Left forelimb (tissue), 1 donor: ENCODE results near the gene CMIP.

Source experiments
- DNase-seq: peaks from one replicate; pipeline ENCODE4 v3.0.0-alpha.2; 2018; ENCODE audit warnings: low spot score

The CMIP gene

DNA sequence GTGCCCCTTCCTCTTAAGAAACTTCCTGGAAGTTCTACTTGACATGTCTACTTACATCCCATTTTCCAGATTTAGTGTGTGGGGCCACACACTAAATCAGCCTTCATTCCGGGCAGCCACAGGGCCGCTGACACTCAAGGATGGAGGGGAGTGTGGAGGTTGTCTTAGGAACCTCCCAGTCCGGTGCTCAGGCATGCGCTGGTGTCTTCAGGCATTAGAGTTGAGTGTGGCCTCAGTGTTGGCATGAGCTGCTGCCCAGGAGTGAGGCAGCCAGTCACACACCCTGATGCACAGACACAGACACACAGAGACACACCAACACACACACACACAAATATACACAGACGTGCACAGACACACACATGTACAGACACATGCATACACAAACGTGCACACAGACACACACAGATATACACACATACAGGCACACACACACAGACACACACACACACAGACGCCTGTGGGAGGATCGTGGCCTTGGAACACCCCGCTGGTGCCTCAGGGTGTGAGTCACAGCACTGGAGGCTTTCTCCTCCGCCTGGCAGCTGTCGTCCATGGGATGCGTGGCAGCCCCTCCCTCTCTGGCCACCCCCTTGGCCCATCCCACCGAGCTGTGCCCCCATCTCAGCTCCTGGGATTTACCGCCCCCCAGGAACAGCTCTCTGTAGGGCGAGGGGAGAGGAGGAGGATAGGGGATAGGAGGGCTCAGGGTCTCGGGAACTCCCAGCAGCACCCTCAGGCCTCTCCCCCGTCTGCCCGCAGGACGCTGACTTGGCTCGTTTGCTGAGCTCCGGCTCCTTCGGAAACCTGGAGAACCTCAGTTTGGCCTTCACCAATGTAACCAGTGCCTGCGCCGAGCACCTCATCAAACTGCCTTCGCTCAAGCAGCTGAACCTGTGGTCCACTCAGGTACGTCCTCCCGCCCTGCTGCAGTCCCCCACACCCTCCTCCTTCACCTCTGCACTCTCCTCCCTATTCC is 258.9 kb downstream of the CMIP start:
- DNase-seq, result no peak

GRCh38 chr16:81705261-81705660 is 260.7 kb downstream of the CMIP start:
- no peak for DNase-seq

GRCh38 chr16:81706327-81707295 is 262.0 kb downstream of the CMIP start:
- no peak for DNase-seq

DNA sequence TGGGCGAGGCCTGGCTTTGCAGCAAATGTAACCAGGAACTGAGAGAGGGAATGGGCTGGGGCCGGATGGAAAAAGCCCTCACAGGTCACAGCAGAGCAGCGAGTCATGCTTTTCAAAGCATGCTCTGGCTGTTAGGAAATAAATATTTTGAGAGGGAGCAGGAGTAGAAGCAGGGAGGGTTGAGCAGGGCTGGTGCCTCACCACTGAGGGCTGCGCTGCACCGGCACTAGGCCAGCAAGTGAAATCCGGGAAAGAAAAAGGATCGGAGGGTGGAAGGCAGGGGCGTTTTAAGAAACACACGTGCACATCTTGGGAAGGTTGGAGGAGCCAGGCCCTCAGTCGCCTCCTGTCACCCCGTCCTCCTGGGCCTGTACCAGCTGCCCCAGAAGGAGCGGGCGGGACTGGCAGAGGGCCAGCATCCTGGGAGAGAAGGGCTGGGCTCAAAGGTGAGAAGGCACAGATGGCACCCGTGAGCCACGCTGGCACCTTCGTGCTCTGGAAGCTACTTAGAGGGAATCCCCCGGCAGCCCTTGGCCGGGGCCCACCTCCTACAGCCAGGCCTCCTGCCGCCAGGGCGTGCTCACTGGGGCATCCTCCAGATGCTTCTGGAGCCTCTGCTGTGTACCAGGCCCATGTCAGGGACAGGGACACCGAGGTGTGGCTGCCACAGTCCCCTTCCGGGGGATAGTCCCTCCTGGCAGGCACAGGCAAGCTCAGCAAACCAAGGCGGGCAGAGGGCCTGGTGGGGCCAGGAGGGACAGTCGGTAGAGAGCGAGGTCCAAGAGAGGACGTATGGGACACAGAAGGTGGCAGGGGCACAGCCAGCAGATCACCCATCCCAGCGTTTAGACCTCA is 263.0 kb downstream of the CMIP start:
- DNase-seq, result no peak

DNA sequence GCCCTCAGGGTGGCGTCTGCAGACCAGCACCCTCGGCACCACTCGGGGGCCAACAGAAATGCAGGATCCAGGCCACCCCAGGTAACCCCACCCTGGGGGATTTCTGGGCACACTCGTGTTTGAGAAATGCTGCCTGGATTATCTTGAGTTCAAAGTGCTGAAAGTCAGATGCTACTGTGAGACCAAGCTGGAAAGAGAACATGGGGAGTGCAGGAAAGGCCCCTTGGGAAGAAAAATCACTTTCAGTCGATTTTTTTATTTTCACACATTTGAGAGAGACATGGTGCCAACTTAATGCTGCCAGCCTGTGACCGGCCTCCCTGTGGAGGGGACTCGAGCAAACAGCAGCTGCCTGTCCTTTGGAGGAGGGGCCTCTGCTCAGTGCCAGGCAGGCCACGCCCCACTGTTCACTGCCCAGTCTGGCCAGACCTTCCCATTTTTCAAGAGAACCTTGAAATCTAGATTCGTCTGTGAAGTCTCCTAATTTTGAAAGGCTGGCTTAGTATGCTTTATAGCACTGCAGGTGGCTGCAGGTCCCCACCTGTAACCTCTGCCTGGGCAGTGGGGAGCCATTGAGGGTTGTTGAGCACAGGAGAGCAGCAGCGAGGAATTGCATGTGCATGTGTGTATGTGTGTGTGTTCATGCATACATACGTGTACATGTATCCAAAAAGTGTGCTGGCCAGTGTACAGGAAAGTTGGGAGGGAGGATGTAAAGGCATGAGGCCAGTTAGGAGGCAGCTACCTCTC is 263.8 kb downstream of the CMIP start:
- no peak for DNase-seq

GRCh38 chr16:81709016-81709900 is 264.6 kb downstream of the CMIP start:
- DNase-seq, result no peak

DNA sequence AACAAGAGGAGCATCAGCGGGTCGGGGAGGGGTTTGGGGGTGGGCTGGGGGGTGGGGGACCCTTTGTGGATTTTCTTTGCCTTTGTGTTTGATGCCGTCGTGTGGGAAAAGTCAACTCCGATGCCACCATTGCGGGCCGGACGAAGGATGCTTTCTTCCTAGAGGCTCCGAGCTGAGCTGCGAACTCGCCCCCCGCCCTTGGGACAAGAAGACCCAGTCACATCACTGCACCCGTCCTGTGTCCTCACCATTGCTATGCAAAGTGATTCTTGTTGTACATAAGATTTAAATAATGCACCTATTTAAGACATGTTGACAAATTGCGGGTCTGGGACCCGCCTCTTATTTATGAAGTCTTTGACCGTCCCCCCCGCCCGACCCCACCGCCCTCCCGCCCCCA is 265.4 kb downstream of the CMIP start:
- DNase-seq, result no peak

DNA sequence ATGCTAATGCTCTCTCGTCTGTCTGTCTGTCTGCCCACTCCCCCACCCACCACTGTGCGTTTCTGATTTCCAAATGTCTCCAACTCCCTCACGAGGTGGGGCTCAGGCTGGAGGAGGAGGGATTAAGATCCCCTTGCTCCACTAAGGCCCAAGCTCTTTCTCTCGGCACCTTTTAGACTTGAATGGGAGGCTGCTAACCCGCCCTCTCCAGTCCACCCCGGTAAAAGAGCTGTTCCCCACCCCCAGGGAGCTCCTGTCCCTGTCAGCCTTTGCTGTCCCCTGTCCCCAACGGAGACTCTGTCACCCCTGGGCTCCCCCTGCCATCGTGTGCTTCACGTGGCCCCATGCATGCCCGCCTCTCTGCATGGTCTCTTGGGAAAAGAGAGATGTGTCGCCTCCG is 266.0 kb downstream of the CMIP start:
- DNase-seq, result no peak

- no peak for DNase-seq
These were observed 267.2 kb downstream of the CMIP start for GRCh38 chr16:81711657-81712319.

DNA sequence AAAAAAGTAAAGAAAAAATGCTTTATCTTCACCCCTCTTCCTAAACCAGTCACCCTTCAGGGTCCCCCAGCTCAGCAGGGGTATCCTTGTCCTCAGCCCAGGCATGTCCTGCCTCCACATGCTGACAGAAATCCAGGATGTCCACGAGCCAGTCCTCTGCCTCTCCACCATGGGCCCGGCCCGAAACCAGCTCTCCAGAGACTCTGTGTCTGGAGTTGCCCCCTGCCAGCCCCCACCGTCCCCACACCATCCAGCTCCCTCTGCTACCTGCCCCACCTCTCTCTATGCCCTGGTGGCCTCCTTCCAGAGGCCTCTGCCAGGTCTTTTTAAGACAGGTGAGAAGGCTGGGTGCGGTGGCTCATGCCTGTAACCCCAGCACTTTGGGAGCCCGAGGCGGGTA is 268.1 kb downstream of the CMIP start:
- no peak for DNase-seq

DNA sequence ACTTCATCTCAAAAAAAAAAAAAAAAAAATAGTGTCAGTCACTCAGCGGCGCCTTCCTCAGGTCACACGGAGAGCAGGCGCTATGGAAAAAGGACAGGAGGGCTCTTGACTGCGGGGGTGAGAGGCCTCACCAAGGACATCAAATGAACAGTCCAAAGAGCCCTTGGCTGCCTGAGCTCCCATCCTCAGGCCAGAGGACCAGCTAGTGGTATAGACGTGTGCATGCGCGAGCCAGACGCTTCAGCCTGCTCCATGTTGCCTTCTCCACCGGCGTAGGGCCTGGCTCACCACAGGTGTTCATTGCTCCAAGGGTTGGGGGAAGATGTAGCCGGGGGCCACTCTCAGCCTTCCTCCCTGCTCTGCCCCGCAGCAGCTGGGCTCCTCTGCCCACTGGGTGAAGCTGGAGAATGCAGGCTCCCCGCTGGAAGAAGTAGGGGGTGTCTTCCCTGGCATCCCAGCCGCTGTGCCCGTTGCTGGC is 268.7 kb downstream of the CMIP start:
- DNase-seq, result no peak

DNA sequence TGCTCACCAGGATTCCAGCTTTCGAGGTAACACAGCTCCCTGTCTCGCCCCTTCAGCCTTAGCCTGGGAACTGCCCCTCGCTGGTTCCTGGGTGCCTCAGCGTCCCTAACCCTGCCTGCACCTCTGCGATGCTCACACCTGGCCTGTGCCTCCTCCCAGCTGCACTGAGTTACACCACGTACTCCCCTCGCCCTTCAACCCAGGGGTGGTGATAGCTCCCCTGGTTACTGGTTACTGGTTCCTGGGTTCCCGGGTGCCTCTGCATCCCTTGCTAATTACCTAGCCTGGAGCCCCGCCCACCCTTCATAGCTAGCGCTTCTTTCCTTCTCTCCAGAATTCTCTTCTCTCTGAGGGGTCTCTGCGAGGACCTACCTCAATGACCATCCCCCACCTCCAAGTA is 269.2 kb downstream of the CMIP start:
- DNase-seq, result no peak

GRCh38 chr16:81714583-81714982 is 270.0 kb downstream of the CMIP start:
- DNase-seq, result no peak

- no peak for DNase-seq
These were observed 271.0 kb downstream of the CMIP start for GRCh38 chr16:81715358-81716196.

- no peak for DNase-seq
These were observed 272.0 kb downstream of the CMIP start for GRCh38 chr16:81716478-81717225.

DNA sequence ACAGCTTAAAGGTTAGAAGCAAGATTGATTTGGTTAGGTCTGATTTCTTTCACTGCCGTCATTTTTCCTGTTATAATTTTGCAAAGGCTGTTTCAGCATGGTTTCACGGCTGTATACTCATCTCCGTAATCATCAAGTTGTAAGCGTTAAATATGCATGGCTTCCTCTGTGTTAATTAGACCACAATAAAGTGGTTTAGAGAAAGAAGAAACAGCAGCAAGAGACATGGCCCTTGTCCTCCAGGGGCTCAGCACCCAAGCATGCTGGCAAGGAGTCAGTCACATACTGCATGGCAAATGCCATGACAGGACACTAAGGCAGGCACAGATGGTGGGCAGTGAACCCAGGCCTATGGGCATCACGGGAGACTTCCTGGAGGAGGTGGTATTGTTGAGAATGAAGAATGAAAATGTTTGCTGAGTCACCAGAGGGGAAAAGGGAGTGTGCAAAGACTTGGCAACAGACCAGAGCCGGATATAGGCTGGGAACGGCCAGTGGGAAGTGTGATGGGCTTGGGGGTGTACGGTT is 273.1 kb downstream of the CMIP start:
- DNase-seq, result no peak

DNA sequence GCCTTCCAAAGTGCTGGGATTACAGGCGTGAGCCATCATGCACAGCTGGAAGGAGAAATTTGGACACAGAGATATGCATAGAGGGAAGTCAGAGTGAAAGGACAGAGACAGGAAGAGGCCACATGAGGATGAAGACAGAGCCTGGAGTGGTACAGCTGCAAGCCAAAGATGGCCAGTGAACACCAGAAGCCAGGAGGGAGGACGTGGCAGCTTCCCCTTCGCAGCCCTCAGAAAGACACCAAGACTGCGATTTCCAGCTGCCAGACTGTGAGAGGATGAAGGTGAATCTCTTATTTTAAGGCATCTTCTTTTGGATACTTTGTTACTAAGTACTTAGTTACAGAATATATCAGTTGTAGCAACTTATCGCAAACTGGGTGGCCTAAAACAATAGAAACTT is 274.0 kb downstream of the CMIP start:
- no peak for DNase-seq
